Measurements from ENCODE around the gene APBB3.
A peak's percentile ranks its signal among the peaks of the same experiment; 100 is the strongest.

The APBB3 gene

GRCh38 chr5:140574165-140574564 lies 9.8 kb upstream of the APBB3 start:
- DNase-seq: no peak

- DNase-seq: no peak
Measured at GRCh38 chr5:140573683-140574082, 9.3 kb upstream of the APBB3 start.

GRCh38 chr5:140571105-140571504 lies 6.7 kb upstream of the APBB3 start:
- DNase-seq: no peak

GRCh38 chr5:140570488-140570887 lies 6.1 kb upstream of the APBB3 start:
- no peak for DNase-seq

- no peak for DNase-seq
Measured at GRCh38 chr5:140570058-140570457, 5.7 kb upstream of the APBB3 start.

- DNase-seq: no peak
Measured at GRCh38 chr5:140569197-140569596, 4.8 kb upstream of the APBB3 start.

GRCh38 chr5:140568443-140569063 lies 4.2 kb upstream of the APBB3 start:
- no peak for DNase-seq

- DNase-seq: no peak
Measured at GRCh38 chr5:140567871-140568270, 3.5 kb upstream of the APBB3 start.

- DNase-seq: no peak
Measured at GRCh38 chr5:140567136-140567818, 2.9 kb upstream of the APBB3 start.

- DNase-seq: no peak
Measured at GRCh38 chr5:140566665-140567064, 2.3 kb upstream of the APBB3 start.

GRCh38 chr5:140565780-140566095 lies 1.3 kb upstream of the APBB3 start:
- DNase-seq: no peak

- DNase-seq: no peak
Measured at GRCh38 chr5:140565024-140565779, 804 bp upstream of the APBB3 start.

- no peak for DNase-seq
Measured at GRCh38 chr5:140563596-140563995, 802 bp downstream of the APBB3 start.

GRCh38 chr5:140561753-140562523 lies 2.5 kb downstream of the APBB3 start:
- DNase-seq: no peak

- DNase-seq: no peak
Measured at GRCh38 chr5:140560227-140560626, 4.2 kb downstream of the APBB3 start.

GRCh38 chr5:140558542-140558941 lies 5.9 kb downstream of the APBB3 start:
- DNase-seq: no peak

GRCh38 chr5:140557965-140558364 lies 6.4 kb downstream of the APBB3 start:
- no peak for DNase-seq

GRCh38 chr5:140557136-140557805 lies 7.1 kb downstream of the APBB3 start, which contains the start of gene SRA1:
TSS of gene SRA1 (minus strand) at chr5:140557473. CDS start at chr5:140557452, 21 bp downstream.
- DNase-seq: peak; percentile 34

- DNase-seq: no peak
Measured at GRCh38 chr5:140556438-140556837, 8.0 kb downstream of the APBB3 start.

- DNase-seq: no peak
Measured at GRCh38 chr5:140555747-140556312, 8.6 kb downstream of the APBB3 start.

- no peak for DNase-seq
Measured at GRCh38 chr5:140554454-140554853, 9.9 kb downstream of the APBB3 start.

GRCh38 chr5:140553657-140554056 lies 10.7 kb downstream of the APBB3 start:
- no peak for DNase-seq

Measured in GF-D8 (cell line).